Measurements from ENCODE around the gene FDXR. TPM values are rescaled to one million over a fixed set of nuclear protein-coding genes. Genes with fewer than 3 reads are reported as not detected.

The FDXR gene
- total and polyA plus RNA-seq, 9 of the 15 experiments (the other 6 are each of a cell fraction or from before 2014, with no cell fraction given) = 0.89 to 70.7 (median 30.9) TPM

DNA sequence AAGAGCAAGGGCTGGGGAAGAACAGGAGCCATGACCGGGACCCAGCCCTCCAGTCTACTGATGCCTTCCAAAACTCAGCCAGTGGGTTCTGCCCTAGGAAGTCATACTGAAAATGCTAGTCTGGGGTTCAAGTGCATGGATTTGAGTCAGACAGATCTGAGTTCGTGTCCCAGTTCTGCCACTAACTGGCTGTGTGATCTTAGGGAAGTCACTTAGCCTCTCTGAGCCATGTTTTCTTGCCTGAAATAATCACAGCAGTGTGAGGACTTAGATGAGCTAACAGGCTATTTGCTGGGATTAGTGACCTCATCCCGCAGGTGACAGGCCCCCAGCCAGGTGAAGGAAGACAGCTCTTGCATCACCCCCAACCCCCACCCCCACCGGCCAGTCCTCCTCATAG is 17.5 kb downstream of the FDXR start:
- H3K27ac ChIP-seq (ENCODE audit: extremely low read depth, low read depth, low read length) = no peak overlapping the region
- H2AFZ ChIP-seq (ENCODE audit: low read depth, low read length) = no peak overlapping the region
- ATAC-seq (no peak), FAIRE-seq (no peak), DNase-seq (ENCODE audit: extremely low read depth in 1 of 4, low spot score in 3 of 4) (no peak)
- no peaks in the 10 kb centered on the region for H3K9me1 ChIP-seq (ENCODE audit: control insufficient read depth, insufficient read depth, low read length)
- no peak overlapping the region for H3K4me3 ChIP-seq
- no peak overlapping the region for H3K9ac ChIP-seq (ENCODE audit: insufficient read depth in 1 of 2, low read depth in 2 of 2, low read length in 2 of 2)
- no peak overlapping the region for H3K4me2 ChIP-seq (ENCODE audit: insufficient read depth, low read length)
- BruUV-seq (replicated peaks) = no TSS peak
- H3K79me2 ChIP-seq (ENCODE audit: control insufficient read depth, insufficient read depth, low read length) = no peaks in the 10 kb centered on the region
- intact Hi-C loops (cut with micrococcal nuclease) = no loop called here
- 0 out of 2 replicates have a peak, but pooled peaks cover 3% of the 10 kb centered on the region for H4K20me1 ChIP-seq (replicated peaks; ENCODE audit: control insufficient read depth, insufficient read depth, low read length)
- H3K27me3 ChIP-seq (ENCODE audit: control insufficient read depth in 2 of 2, insufficient read depth in 2 of 2, low read length in 2 of 2) = peaks cover 0 to 37% of the 10 kb centered on the region in 2 experiments; a peak in 2 of 5 replicates
- CTCF ChIA-PET (ENCODE audit: low intra/inter-chr PET ratio) = no interaction called here
- peaks cover 0 to 43% of the 10 kb centered on the region in 2 experiments; a peak in 2 of 5 replicates for H3K4me1 ChIP-seq (replicated peaks in 1 of 2; ENCODE audit: control insufficient read depth in 2 of 2, insufficient read depth in 2 of 2, low read length in 2 of 2)
- POLR2A ChIA-PET = interaction anchor here (1.0 to 1.8 kb wide), 2 partner anchors 12 to 88 kb away, joined by 3 to 6 read pairs; no protein-coding TSS in a partner anchor
- in situ Hi-C loops (cut with MboI) = loop anchor here (5.0 kb wide), 1 partner anchor 63 kb away; no protein-coding TSS in a partner anchor
- no peaks in the 10 kb centered on the region for H3K9me3 ChIP-seq (replicated peaks; ENCODE audit: control insufficient read depth, insufficient read depth, low read depth, low read length)
- no peaks in the 10 kb centered on the region for H3K36me3 ChIP-seq (ENCODE audit: control insufficient read depth, insufficient read depth, low read length)
- 18% methylated on average over 3 of the region's 4 CpGs for WGBS (ENCODE audit: insufficient coverage, low coverage, missing lambda C conversion rate)
- TF ChIP-seq KDM1A (IDR thresholded peaks at IDR 0.05) = peak; percentile 39 to 71; a peak in 3 of 4 replicates
- TF ChIP-seq BCOR (IDR thresholded peaks at IDR 0.05) = peak; percentile 73
- TF ChIP-seq, protein P1, sequence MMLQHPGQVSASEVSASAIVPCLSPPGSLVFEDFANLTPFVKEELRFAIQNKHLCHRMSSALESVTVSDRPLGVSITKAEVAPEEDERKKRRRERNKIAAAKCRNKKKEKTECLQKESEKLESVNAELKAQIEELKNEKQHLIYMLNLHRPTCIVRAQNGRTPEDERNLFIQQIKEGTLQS (IDR thresholded peaks at IDR 0.05) = peak; percentile 45; the same call in 1 of the 2 replicates
- TF ChIP-seq, protein P1 (CRISPR knock-in tag; conservative IDR thresholded peaks at IDR 0.05) = no peak
- no peak for TF ChIP-seq ZNF134 (CRISPR knock-in tag; conservative IDR thresholded peaks at IDR 0.05)
- no peak for TF ChIP-seq KLF6 (CRISPR knock-in tag; IDR thresholded peaks at IDR 0.05; ENCODE audit: borderline replicate concordance)
- TF ChIP-seq CEBPB (tag; IDR thresholded peaks at IDR 0.05) = peak; percentile 26; the same call in 1 of the 2 replicates
- no peak for TF ChIP-seq TCF7L2 (IDR thresholded peaks at IDR 0.05; ENCODE audit: low read depth, low read length)
- TF ChIP-seq FOXK1 (CRISPR knock-in tag; IDR thresholded peaks at IDR 0.05; ENCODE audit: borderline replicate concordance) = no peak
- peak; percentile 67 for TF ChIP-seq RBM25 (IDR thresholded peaks at IDR 0.05; ENCODE audit: low read depth, low read length, severe bottlenecking)
- no peak for TF ChIP-seq LEF1 (IDR thresholded peaks at IDR 0.05)
- peak; percentile 36; the same call in 1 of the 2 replicates for TF ChIP-seq SMARCA5 (IDR thresholded peaks at IDR 0.05)
- peak; percentile 71; the same call in 1 of the 2 replicates for TF ChIP-seq ADNP (tag; IDR thresholded peaks at IDR 0.05)
- TF ChIP-seq, protein P2, sequence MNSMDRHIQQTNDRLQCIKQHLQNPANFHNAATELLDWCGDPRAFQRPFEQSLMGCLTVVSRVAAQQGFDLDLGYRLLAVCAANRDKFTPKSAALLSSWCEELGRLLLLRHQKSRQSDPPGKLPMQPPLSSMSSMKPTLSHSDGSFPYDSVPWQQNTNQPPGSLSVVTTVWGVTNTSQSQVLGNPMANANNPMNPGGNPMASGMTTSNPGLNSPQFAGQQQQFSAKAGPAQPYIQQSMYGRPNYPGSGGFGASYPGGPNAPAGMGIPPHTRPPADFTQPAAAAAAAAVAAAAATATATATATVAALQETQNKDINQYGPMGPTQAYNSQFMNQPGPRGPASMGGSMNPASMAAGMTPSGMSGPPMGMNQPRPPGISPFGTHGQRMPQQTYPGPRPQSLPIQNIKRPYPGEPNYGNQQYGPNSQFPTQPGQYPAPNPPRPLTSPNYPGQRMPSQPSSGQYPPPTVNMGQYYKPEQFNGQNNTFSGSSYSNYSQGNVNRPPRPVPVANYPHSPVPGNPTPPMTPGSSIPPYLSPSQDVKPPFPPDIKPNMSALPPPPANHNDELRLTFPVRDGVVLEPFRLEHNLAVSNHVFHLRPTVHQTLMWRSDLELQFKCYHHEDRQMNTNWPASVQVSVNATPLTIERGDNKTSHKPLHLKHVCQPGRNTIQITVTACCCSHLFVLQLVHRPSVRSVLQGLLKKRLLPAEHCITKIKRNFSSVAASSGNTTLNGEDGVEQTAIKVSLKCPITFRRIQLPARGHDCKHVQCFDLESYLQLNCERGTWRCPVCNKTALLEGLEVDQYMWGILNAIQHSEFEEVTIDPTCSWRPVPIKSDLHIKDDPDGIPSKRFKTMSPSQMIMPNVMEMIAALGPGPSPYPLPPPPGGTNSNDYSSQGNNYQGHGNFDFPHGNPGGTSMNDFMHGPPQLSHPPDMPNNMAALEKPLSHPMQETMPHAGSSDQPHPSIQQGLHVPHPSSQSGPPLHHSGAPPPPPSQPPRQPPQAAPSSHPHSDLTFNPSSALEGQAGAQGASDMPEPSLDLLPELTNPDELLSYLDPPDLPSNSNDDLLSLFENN (IDR thresholded peaks at IDR 0.05; ENCODE audit: low read depth in 2 of 2, low read length in 2 of 2) = no peak
- TF ChIP-seq THRAP3 (IDR thresholded peaks at IDR 0.05; ENCODE audit: borderline replicate concordance) = no peak
- TF ChIP-seq CEBPG (CRISPR knock-in tag; IDR thresholded peaks at IDR 0.05) = peak; percentile 11; the same call in 1 of the 2 replicates
- TF ChIP-seq CEBPG (tag; conservative IDR thresholded peaks at IDR 0.05 in 1 of 2, IDR thresholded peaks at IDR 0.05 in 1 of 2) = no peak
- no peak for TF ChIP-seq MBD2 (IDR thresholded peaks at IDR 0.05; ENCODE audit: borderline replicate concordance, low read depth)
- peak; percentile 82 for TF ChIP-seq ZFP36 (IDR thresholded peaks at IDR 0.05; ENCODE audit: low read depth, low read length, partially characterized antibody)
- TF ChIP-seq HDAC2 (IDR thresholded peaks at IDR 0.05) = 0 out of 2 replicates have a peak, but pooled peaks have one; percentile 23
